K562 (cell line): Measurements from ENCODE around the gene PIK3CG. TPM values are rescaled to one million over a fixed set of nuclear protein-coding genes. Genes with fewer than 3 reads are reported as not detected.

Source experiments
- BACH1 ChIP-seq: fragments of 200-800 bp; sonication (Bioruptor generic); IDR thresholded peaks from 2 replicates; pipeline ENCODE4 v1.6.1; 2016; ENCODE audit warnings: missing genetic modification characterization, missing compliant biosample characterization
- CBFA2T3 ChIP-seq: fragments of 450-650 bp; IDR thresholded peaks from 2 replicates; pipeline ENCODE4 v1.6.1; 2017
- DMBX1 ChIP-seq: fragments of 250-450 bp; sonication (Bioruptor Pico); IDR thresholded peaks from 2 replicates; pipeline ENCODE4 v1.8.0; 2022; ENCODE audit warnings: inconsistent platforms, mild to moderate bottlenecking, moderate library complexity, borderline replicate concordance
- ELF2 ChIP-seq: fragments of 250-450 bp; sonication (Bioruptor Pico); IDR thresholded peaks from 2 replicates; pipeline ENCODE4 v1.5.0; 2021; ENCODE audit warnings: mild to moderate bottlenecking
- GTF2A2 ChIP-seq: IDR thresholded peaks from 2 replicates; pipeline ENCODE4 v1.6.1; 2016; ENCODE audit warnings: mild to moderate bottlenecking, missing genetic modification characterization, missing compliant biosample characterization
- HDAC8 ChIP-seq: fragments of 450-650 bp; IDR thresholded peaks from 2 replicates; pipeline ENCODE4 v1.6.1; 2016; ENCODE audit warnings: mild to moderate bottlenecking, missing genetic modification characterization, moderate library complexity, missing compliant biosample characterization
- ILK ChIP-seq: fragments of 450-650 bp; IDR thresholded peaks from 2 replicates; pipeline ENCODE4 v1.6.1; 2016; ENCODE audit warnings: missing genetic modification characterization, low read depth, mild to moderate bottlenecking, missing compliant biosample characterization, moderate library complexity, borderline replicate concordance
- KLF6 ChIP-seq: fragments of 250-450 bp; sonication (Bioruptor Pico); IDR thresholded peaks from 2 replicates; pipeline ENCODE4 v1.4.0; 2020; ENCODE audit warnings: mild to moderate bottlenecking, moderate library complexity, borderline replicate concordance
- MAFG ChIP-seq: fragments of 450-650 bp; conservative IDR thresholded peaks from 2 replicates; pipeline ENCODE4 v1.6.1; 2016; ENCODE audit warnings: missing genetic modification characterization, missing compliant biosample characterization
- MECOM ChIP-seq: fragments of 250-450 bp; sonication (Bioruptor Pico); IDR thresholded peaks from 2 replicates; pipeline ENCODE4 v1.8.0; 2022; ENCODE audit warnings: inconsistent platforms
- MEF2D ChIP-seq: conservative IDR thresholded peaks from 2 replicates; pipeline ENCODE4 v1.6.1; 2016; ENCODE audit warnings: low read depth, missing genetic modification characterization, missing compliant biosample characterization
- NR2C1 ChIP-seq, 2 experiments: fragments of 450-650 bp; IDR thresholded peaks; 2 replicates each; pipeline ENCODE4 v1.6.1; 2017; ENCODE audit warnings: mild to moderate bottlenecking in 2 of 2, antibody characterized with exemption in 1 of 2, inconsistent platforms in 1 of 2, missing compliant biosample characterization in 1 of 2, missing genetic modification characterization in 1 of 2
- SMAD4 ChIP-seq: fragments of 250-450 bp; sonication (Bioruptor Pico); conservative IDR thresholded peaks from 2 replicates; pipeline ENCODE4 v1.8.0; 2021; ENCODE audit warnings: inconsistent platforms, mild to moderate bottlenecking, moderate library complexity
- TARDBP ChIP-seq: fragments of 450-650 bp; IDR thresholded peaks from 2 replicates; pipeline ENCODE4 v1.6.1; 2016
- ZFP30 ChIP-seq: fragments of 250-450 bp; sonication (Bioruptor Pico); IDR thresholded peaks from 2 replicates; pipeline ENCODE4 v1.8.0; 2022; ENCODE audit warnings: moderate library complexity, mild to moderate bottlenecking, inconsistent platforms, borderline replicate concordance
- ZNF41 ChIP-seq: fragments of 250-450 bp; sonication (Bioruptor Pico); conservative IDR thresholded peaks from 2 replicates; pipeline ENCODE4 v1.4.0; 2020; ENCODE audit warnings: mild to moderate bottlenecking
- ZNF644 ChIP-seq: fragments of 200-800 bp; sonication (Bioruptor generic); IDR thresholded peaks from 2 replicates; pipeline ENCODE4 v1.6.1; 2016; ENCODE audit warnings: low read depth, missing genetic modification characterization, missing compliant biosample characterization
- ZNF668 ChIP-seq: fragments of 250-450 bp; sonication (Bioruptor Pico); IDR thresholded peaks from 2 replicates; pipeline ENCODE4 v1.8.0; 2022; ENCODE audit warnings: mild to moderate bottlenecking, inconsistent platforms
- polyA plus RNA-seq, 8 experiments: library from polyadenylated mRNA; depleted of rRNA in 4 of 8; stranded (reverse) in 5 of 8; unstranded in 3 of 8; fragments of >200 nt; fragmentation: Nextera tagmentation in 2 of 8; fragmentation: Illumina TruSeq in 1 of 8; extraction: Ambion mirVana in 2 of 8; extraction: Trizol in 1 of 8; gene quantifications; 2 replicates each; pipeline versions ENCODE4 v1.2.1 to v1.2.3, GENCODE V29; 2011 to 2014; ENCODE audit warnings: inconsistent platforms in 1 of 8, missing spikeins in 1 of 8
- total RNA-seq, 7 experiments: library from RNA; depleted of rRNA in 6 of 7; stranded (reverse); fragments of >200 nt in 6 of 7; fragmentation: Illumina TruSeq in 2 of 7; extraction: Trizol in 2 of 7; gene quantifications; 2 replicates each; pipeline versions ENCODE4 v1.2.1 to v1.2.3, GENCODE V29; 2011 to 2021; ENCODE audit warnings: low replicate concordance in 1 of 7
- TF ChIP-seq, protein P1 (sequence below): fragments of 450-650 bp; IDR thresholded peaks from 2 replicates; pipeline ENCODE4 v1.6.1; 2017; ENCODE audit warnings: antibody characterized with exemption, mild to moderate bottlenecking
- TF ChIP-seq, protein P2 (sequence below): IDR thresholded peaks from 2 replicates; pipeline ENCODE4 v1.6.1; 2016; ENCODE audit warnings: missing genetic modification characterization, missing compliant biosample characterization
- TF ChIP-seq, protein P3 (sequence below), 3 experiments: fragments of 200-800 bp in 1 of 3; sonication (Bioruptor generic) in 1 of 3; sonication (generic) in 1 of 3; formaldehyde crosslinking in 1 of 3; IDR thresholded peaks; 2 replicates each; pipeline versions ENCODE4 v1.6.1 to v1.8.0; 2016 to 2022; ENCODE audit warnings: mild to moderate bottlenecking in 2 of 3, missing compliant biosample characterization in 2 of 3, missing genetic modification characterization in 2 of 3, missing genetic modification reagents in 1 of 3

Gene PIK3CG
- total and polyA plus RNA-seq, 9 of the 15 experiments (the other 6 are each of a cell fraction or from before 2014, with no cell fraction given): 5.3 to 42.5 (median 29.0) TPM

DNA sequence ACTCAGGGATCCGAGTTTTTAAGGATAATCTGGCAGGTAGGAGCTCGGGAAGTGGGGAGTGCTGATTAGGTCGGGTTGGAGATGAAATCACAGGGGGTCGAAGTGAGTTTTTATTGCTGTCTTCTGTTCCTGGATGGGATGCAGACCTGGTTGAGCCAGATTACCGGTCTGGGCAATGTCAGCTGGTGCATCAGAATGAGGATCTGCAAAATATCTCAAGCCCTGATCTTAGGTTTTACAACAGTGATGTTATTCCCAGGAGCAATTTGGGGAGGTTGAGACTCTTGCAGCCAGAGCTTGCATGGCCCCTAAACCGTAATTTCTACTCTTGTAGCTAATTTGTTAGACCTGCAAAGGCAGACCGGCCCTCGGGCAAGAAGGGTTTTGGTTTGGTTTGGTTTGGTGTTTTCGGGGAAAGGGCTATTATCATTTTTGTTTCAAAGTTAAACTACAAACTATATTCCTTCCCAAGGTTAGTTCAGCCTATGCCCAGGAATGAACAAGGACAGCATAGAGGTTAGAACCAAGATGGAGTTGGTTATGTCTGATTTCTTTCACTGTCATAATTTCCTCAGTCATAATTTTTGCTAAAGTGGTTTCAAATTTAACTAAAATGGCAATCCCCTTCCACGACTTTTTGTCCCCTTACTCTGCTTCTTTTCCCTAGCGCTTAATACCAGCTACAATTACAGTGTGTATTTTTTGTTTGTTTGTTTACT, 20.6 kb upstream of the PIK3CG start (continued):
- TF ChIP-seq NR2C1 (IDR thresholded peaks at IDR 0.05) (no peak), NR2C1 (tag; IDR thresholded peaks at IDR 0.05) (peak; percentile 73), MAFG (0 out of 2 replicates have a peak, but pooled peaks have one; percentile 4), BACH1 (peak; percentile 21; the same call in 1 of the 2 replicates), ZNF41 (CRISPR knock-in tag) (peak; percentile 57), ZFP30 (CRISPR knock-in tag) (no peak), HDAC8 (peak; percentile 88; the same call in 1 of the 2 replicates), TARDBP (no peak), ELF2 (CRISPR knock-in tag) (no peak), KLF6 (CRISPR knock-in tag) (peak; percentile 47; the same call in 1 of the 2 replicates), MEF2D (tag) (0 out of 2 replicates have a peak, but pooled peaks have one; percentile 75), GTF2A2 (tag) (0 out of 2 replicates have a peak, but pooled peaks have one; percentile 61), ZNF668 (CRISPR knock-in tag) (peak; percentile 77; the same call in 1 of the 2 replicates), SMAD4 (CRISPR knock-in tag) (peak; percentile 41), CBFA2T3 (0 out of 2 replicates have a peak, but pooled peaks have one; percentile 12), MECOM (CRISPR knock-in tag) (peak; percentile 74), DMBX1 (CRISPR knock-in tag) (peak; percentile 85; the same call in 1 of the 2 replicates), ILK (tag) (peak; percentile 71; the same call in 1 of the 2 replicates), ZNF644 (tag) (peak; percentile 47; the same call in 1 of the 2 replicates)
- TF ChIP-seq, protein P1, sequence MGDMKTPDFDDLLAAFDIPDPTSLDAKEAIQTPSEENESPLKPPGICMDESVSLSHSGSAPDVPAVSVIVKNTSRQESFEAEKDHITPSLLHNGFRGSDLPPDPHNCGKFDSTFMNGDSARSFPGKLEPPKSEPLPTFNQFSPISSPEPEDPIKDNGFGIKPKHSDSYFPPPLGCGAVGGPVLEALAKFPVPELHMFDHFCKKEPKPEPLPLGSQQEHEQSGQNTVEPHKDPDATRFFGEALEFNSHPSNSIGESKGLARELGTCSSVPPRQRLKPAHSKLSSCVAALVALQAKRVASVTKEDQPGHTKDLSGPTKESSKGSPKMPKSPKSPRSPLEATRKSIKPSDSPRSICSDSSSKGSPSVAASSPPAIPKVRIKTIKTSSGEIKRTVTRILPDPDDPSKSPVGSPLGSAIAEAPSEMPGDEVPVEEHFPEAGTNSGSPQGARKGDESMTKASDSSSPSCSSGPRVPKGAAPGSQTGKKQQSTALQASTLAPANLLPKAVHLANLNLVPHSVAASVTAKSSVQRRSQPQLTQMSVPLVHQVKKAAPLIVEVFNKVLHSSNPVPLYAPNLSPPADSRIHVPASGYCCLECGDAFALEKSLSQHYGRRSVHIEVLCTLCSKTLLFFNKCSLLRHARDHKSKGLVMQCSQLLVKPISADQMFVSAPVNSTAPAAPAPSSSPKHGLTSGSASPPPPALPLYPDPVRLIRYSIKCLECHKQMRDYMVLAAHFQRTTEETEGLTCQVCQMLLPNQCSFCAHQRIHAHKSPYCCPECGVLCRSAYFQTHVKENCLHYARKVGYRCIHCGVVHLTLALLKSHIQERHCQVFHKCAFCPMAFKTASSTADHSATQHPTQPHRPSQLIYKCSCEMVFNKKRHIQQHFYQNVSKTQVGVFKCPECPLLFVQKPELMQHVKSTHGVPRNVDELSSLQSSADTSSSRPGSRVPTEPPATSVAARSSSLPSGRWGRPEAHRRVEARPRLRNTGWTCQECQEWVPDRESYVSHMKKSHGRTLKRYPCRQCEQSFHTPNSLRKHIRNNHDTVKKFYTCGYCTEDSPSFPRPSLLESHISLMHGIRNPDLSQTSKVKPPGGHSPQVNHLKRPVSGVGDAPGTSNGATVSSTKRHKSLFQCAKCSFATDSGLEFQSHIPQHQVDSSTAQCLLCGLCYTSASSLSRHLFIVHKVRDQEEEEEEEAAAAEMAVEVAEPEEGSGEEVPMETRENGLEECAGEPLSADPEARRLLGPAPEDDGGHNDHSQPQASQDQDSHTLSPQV: peak; percentile 78
- TF ChIP-seq, protein P2, sequence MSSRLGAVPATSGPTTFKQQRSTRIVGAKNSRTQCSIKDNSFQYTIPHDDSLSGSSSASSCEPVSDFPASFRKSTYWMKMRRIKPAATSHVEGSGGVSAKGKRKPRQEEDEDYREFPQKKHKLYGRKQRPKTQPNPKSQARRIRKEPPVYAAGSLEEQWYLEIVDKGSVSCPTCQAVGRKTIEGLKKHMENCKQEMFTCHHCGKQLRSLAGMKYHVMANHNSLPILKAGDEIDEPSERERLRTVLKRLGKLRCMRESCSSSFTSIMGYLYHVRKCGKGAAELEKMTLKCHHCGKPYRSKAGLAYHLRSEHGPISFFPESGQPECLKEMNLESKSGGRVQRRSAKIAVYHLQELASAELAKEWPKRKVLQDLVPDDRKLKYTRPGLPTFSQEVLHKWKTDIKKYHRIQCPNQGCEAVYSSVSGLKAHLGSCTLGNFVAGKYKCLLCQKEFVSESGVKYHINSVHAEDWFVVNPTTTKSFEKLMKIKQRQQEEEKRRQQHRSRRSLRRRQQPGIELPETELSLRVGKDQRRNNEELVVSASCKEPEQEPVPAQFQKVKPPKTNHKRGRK (tag): no peak
- TF ChIP-seq, protein P3, sequence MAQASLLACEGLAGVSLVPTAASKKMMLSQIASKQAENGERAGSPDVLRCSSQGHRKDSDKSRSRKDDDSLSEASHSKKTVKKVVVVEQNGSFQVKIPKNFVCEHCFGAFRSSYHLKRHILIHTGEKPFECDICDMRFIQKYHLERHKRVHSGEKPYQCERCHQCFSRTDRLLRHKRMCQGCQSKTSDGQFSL (CRISPR knock-in tag; IDR thresholded peaks at IDR 0.05): no peak
- TF ChIP-seq, protein P3 (tag; IDR thresholded peaks at IDR 0.05): peak in 1 of 2 experiments; percentile 87; a peak in 2 of 4 replicates
